Nephron progenitor cell (in vitro differentiated cells): ENCODE measurements around the gene TCF7L1.

Source experiments
- DNase-seq: peaks from one replicate; pipeline ENCODE4 v3.0.0; 2021
- H3K27ac Mint-ChIP-seq: 2 replicates; pipeline ENCODE4 v1.8.0; 2021; ENCODE audit warnings: mild to moderate bottlenecking, moderate library complexity, mixed read lengths
- H3K27me3 Mint-ChIP-seq: 2 replicates; pipeline ENCODE4 v1.8.0; 2021; ENCODE audit warnings: mild to moderate bottlenecking, low read depth, mixed read lengths; ENCODE audit not compliant: poor library complexity
- H3K36me3 Mint-ChIP-seq: 2 replicates; pipeline ENCODE4 v1.8.0; 2021; ENCODE audit warnings: low read depth, mixed read lengths
- H3K4me1 Mint-ChIP-seq: 2 replicates; pipeline ENCODE4 v1.8.0; 2021; ENCODE audit warnings: mixed read lengths
- H3K4me3 Mint-ChIP-seq: 2 replicates; pipeline ENCODE4 v1.8.0; 2021; ENCODE audit warnings: mild to moderate bottlenecking, moderate library complexity, mixed read lengths
- H3K9me3 Mint-ChIP-seq: 2 replicates; pipeline ENCODE4 v1.8.0; 2021; ENCODE audit warnings: mild to moderate bottlenecking, moderate library complexity, mixed read lengths
- TF ChIP-seq, protein P1 (sequence below): fragments of 200-600 bp; sonication (generic); IDR thresholded peaks from 2 replicates; pipeline ENCODE4 v1.5.0; 2021; ENCODE audit warnings: antibody characterized with exemption

TCF7L1 gene

DNA sequence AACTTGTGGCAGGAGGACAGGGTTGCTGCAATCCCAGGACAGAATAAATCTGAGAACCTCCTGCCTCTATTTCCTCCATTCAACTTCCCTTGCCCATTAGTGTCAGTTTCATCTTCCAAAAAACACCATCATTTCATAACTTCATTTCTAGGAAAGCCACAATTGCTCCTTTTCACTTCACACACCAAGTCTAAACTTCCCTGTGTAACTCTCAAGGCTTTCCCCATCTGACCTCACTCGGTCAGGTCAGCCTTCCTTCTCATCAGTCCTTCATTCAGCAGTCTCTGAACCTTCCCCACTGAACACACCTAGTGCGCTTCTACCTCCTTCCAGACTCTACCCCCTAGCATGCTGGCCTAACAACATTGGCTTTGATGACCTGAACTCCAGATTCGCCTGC, 35.8 kb downstream of the TCF7L1 start:
- H3K27me3 Mint-ChIP-seq = peaks cover 8% of the 10 kb centered on the region
- peaks cover 76% of the 10 kb centered on the region for H3K4me1 Mint-ChIP-seq
- no peak for DNase-seq
- H3K36me3 Mint-ChIP-seq = peaks cover 67% of the 10 kb centered on the region
- TF ChIP-seq, protein P1, sequence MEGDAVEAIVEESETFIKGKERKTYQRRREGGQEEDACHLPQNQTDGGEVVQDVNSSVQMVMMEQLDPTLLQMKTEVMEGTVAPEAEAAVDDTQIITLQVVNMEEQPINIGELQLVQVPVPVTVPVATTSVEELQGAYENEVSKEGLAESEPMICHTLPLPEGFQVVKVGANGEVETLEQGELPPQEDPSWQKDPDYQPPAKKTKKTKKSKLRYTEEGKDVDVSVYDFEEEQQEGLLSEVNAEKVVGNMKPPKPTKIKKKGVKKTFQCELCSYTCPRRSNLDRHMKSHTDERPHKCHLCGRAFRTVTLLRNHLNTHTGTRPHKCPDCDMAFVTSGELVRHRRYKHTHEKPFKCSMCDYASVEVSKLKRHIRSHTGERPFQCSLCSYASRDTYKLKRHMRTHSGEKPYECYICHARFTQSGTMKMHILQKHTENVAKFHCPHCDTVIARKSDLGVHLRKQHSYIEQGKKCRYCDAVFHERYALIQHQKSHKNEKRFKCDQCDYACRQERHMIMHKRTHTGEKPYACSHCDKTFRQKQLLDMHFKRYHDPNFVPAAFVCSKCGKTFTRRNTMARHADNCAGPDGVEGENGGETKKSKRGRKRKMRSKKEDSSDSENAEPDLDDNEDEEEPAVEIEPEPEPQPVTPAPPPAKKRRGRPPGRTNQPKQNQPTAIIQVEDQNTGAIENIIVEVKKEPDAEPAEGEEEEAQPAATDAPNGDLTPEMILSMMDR = no peak
- H3K4me3 Mint-ChIP-seq = no peak overlapping the region
- H3K27ac Mint-ChIP-seq = no peak overlapping the region
- peaks cover 3% of the 10 kb centered on the region for H3K9me3 Mint-ChIP-seq

DNA sequence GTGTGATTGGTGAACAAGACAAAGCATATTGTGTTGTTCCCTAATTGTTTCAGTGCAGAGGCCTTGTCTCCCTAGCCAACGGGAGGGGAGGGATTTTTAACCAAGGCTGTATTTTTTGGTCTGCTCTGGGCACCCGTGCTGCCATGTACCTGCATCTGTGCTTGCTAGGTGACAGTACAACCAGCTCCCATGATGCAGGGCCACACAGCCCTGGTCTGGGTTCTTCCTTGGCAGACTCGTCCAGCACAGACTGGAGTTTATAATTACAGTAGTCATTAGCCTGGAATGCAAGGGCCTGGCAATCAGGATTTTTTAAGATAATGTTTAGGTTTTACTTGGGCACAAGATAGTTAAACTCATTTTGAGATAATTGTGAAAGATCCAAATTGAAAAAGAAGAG, 36.4 kb downstream of the TCF7L1 start:
- Mint-ChIP-seq H3K27me3 (peaks cover 8% of the 10 kb centered on the region), H3K9me3 (peaks cover 3% of the 10 kb centered on the region), H3K4me1 (peaks cover 76% of the 10 kb centered on the region), H3K36me3 (peaks cover 67% of the 10 kb centered on the region), H3K4me3 (no peak overlapping the region), H3K27ac (no peak overlapping the region)
- TF ChIP-seq, protein P1 = no peak
- DNase-seq = no peak

DNA sequence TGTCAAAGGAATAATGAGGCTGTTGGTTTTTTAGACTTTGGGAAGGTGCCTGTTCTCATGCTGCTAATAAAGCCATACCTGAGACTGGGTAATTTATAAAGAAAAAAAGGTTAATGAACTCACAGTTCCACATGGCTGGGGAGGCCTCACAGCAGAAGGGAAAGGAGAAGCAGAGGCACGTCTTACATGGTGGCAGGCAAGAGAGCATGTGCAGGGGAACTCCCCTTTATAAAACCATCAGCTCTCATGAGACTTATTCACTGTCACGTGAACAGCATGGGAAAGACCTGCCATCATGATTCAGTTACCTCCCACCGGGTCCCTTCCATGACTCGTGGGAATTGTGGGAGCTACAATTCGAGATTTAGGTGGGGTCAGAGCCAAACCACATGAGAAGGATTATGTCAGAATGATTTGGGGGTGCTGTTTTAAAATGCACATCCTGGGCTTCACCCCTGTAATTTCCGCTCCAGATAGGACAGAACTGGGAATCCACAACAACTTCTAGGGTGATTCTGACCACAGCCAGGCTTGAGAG, 37.8 kb downstream of the TCF7L1 start:
- Mint-ChIP-seq H3K4me1 (peaks cover 76% of the 10 kb centered on the region), H3K9me3 (peaks cover 3% of the 10 kb centered on the region), H3K36me3 (peaks cover 70% of the 10 kb centered on the region), H3K27ac (peak overlapping the region; percentile 43), H3K27me3 (peaks cover 8% of the 10 kb centered on the region), H3K4me3 (no peak overlapping the region)
- DNase-seq = no peak
- TF ChIP-seq, protein P1 = no peak

DNA sequence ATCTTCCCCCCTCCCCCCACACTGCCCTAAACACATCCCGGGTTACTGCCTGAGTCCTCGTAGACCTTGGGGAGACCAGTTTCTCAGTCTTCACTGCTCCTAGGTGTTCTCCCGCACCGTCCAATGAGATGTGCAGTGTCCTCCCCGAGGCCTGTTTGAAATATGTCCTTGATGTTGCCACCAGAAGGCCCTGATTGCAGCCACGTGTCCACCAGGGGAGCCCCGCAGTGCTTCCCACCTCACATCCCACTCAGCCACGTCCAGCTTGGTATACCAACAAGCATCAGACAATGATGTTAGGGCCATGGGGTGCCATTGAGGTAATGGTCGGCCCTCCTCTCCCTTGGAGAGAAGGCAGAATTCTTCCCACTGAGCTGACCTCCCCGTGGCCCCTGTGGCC, 38.7 kb downstream of the TCF7L1 start:
- H3K4me1 Mint-ChIP-seq = peaks cover 74% of the 10 kb centered on the region
- H3K4me3 Mint-ChIP-seq = no peak overlapping the region
- H3K27ac Mint-ChIP-seq = no peak overlapping the region
- peaks cover 8% of the 10 kb centered on the region for H3K27me3 Mint-ChIP-seq
- TF ChIP-seq, protein P1 = no peak
- peaks cover 68% of the 10 kb centered on the region for H3K36me3 Mint-ChIP-seq
- no peak for DNase-seq
- H3K9me3 Mint-ChIP-seq = peaks cover 3% of the 10 kb centered on the region

DNA sequence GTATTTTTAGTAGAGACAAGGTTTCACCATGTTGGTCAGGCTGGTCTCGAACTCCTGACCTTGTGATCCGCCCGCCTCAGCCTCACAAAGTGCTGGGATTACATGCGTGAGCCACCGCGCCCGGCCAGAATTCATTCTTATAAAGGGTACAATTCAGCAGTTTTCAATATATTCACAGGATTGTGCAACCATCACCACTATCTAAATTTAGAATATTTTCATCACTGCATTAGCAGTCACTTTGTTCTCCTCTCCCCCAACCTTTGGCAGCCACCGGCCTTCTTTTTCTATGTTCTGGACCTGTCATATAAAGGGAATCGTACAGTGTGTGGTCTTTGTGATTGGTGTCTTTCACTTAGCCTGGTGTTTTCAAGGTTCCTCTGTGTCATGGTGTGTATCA, 40.7 kb downstream of the TCF7L1 start:
- Mint-ChIP-seq H3K27me3 (peaks cover 8% of the 10 kb centered on the region), H3K27ac (peak overlapping the region; percentile 44), H3K9me3 (peaks cover 3% of the 10 kb centered on the region), H3K36me3 (peaks cover 56% of the 10 kb centered on the region), H3K4me3 (no peak overlapping the region), H3K4me1 (peaks cover 76% of the 10 kb centered on the region)
- TF ChIP-seq, protein P1 = no peak
- DNase-seq = no peak

DNA sequence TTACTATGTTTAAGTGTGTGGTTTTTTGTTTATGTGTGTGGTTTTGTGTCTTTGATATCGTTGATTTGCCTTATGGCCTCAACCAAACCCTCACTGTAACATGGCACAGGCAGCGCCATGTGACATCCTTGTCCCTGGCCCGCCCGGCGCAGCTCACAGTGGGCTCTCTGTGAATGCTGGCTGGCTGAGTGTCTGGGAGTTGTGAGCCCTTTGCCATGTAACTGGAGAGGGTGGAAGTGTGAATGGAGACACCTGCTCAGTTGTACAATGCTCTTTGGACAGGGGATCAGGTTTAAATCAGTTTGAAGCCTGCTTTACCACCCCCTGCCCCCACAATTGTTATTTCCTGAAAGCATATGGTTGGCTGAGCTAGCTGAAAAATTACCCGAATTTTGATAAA, 41.8 kb downstream of the TCF7L1 start:
- H3K4me1 Mint-ChIP-seq = peaks cover 78% of the 10 kb centered on the region
- TF ChIP-seq, protein P1 = no peak
- peaks cover 6% of the 10 kb centered on the region for H3K27me3 Mint-ChIP-seq
- no peak overlapping the region for H3K4me3 Mint-ChIP-seq
- peak overlapping the region; percentile 98 for H3K27ac Mint-ChIP-seq
- no peak for DNase-seq
- peaks cover 46% of the 10 kb centered on the region for H3K36me3 Mint-ChIP-seq
- H3K9me3 Mint-ChIP-seq = peaks cover 3% of the 10 kb centered on the region
